ENCODE data around the gene ZCCHC24. TPM values are rescaled to one million over a fixed set of nuclear protein-coding genes. Genes with fewer than 3 reads are reported as not detected.

Gene ZCCHC24
- total and polyA plus RNA-seq, 2 donors (not counting 1 experiment from before 2014, with no cell fraction given): 33.2 to 44.4 TPM

GRCh38 chr10:79475119-79475653, 29.8 kb upstream of the ZCCHC24 start:
- H3K36me3 ChIP-seq (ENCODE audit: control insufficient read depth, insufficient read depth, low read length): no peaks in the 10 kb centered on the region
- H3K9ac ChIP-seq (ENCODE audit: insufficient read depth, low read length): no peak overlapping the region
- H3K4me3 ChIP-seq (replicated peaks in 1 of 4; ENCODE audit: control extremely low read depth in 1 of 4, insufficient read depth in 1 of 4, low read depth in 3 of 4, low read length in 4 of 4): no peak overlapping the region
- H3K79me2 ChIP-seq (ENCODE audit: control insufficient read depth, insufficient read depth, low read length): no peaks in the 10 kb centered on the region
- H2AFZ ChIP-seq (ENCODE audit: low read length): no peak overlapping the region
- no peaks in the 10 kb centered on the region for H4K20me1 ChIP-seq (ENCODE audit: control insufficient read depth, extremely low read depth, insufficient read depth, low read length)
- no peak for TF ChIP-seq CTCF (conservative IDR thresholded peaks at IDR 0.05 in 1 of 2, IDR thresholded peaks at IDR 0.05 in 1 of 2; ENCODE audit: low read depth in 1 of 2, low read length in 2 of 2)
- no peak for TF ChIP-seq EZH2 (IDR thresholded peaks at IDR 0.05; ENCODE audit: low read length, missing control alignments)
- H3K27ac ChIP-seq (ENCODE audit: insufficient read depth, low read length): no peak overlapping the region
- no peaks in the 10 kb centered on the region for H3K27me3 ChIP-seq (ENCODE audit: control insufficient read depth, insufficient read depth, low read length)
- H3K9me3 ChIP-seq (ENCODE audit: control insufficient read depth, insufficient read depth, low read depth, low read length): no peaks in the 10 kb centered on the region
- no peaks in the 10 kb centered on the region for H3K4me1 ChIP-seq (ENCODE audit: control insufficient read depth, extremely low read depth, insufficient read depth, low read length)
- no peak overlapping the region for H3K4me2 ChIP-seq (ENCODE audit: extremely low read depth, insufficient read depth, low read length)
- DNase-seq (ENCODE audit: low read depth in 2 of 2): no peak

GRCh38 chr10:79473496-79474095, 28.2 kb upstream of the ZCCHC24 start:
- H2AFZ ChIP-seq (ENCODE audit: low read length): no peak overlapping the region
- no peaks in the 10 kb centered on the region for H3K79me2 ChIP-seq (ENCODE audit: control insufficient read depth, insufficient read depth, low read length)
- H3K4me2 ChIP-seq (ENCODE audit: extremely low read depth, insufficient read depth, low read length): no peak overlapping the region
- H3K36me3 ChIP-seq (ENCODE audit: control insufficient read depth, insufficient read depth, low read length): no peaks in the 10 kb centered on the region
- no peak for TF ChIP-seq EZH2 (IDR thresholded peaks at IDR 0.05; ENCODE audit: low read length, missing control alignments)
- no peaks in the 10 kb centered on the region for H3K9me3 ChIP-seq (ENCODE audit: control insufficient read depth, insufficient read depth, low read depth, low read length)
- H3K27ac ChIP-seq (ENCODE audit: insufficient read depth, low read length): no peak overlapping the region
- H3K4me3 ChIP-seq (replicated peaks in 1 of 4; ENCODE audit: control extremely low read depth in 1 of 4, insufficient read depth in 1 of 4, low read depth in 3 of 4, low read length in 4 of 4): no peak overlapping the region
- H4K20me1 ChIP-seq (ENCODE audit: control insufficient read depth, extremely low read depth, insufficient read depth, low read length): no peaks in the 10 kb centered on the region
- H3K9ac ChIP-seq (ENCODE audit: insufficient read depth, low read length): no peak overlapping the region
- H3K4me1 ChIP-seq (ENCODE audit: control insufficient read depth, extremely low read depth, insufficient read depth, low read length): peaks cover 2% of the 10 kb centered on the region
- no peak for DNase-seq (ENCODE audit: low read depth in 2 of 2)
- H3K27me3 ChIP-seq (ENCODE audit: control insufficient read depth, insufficient read depth, low read length): no peaks in the 10 kb centered on the region

DNA sequence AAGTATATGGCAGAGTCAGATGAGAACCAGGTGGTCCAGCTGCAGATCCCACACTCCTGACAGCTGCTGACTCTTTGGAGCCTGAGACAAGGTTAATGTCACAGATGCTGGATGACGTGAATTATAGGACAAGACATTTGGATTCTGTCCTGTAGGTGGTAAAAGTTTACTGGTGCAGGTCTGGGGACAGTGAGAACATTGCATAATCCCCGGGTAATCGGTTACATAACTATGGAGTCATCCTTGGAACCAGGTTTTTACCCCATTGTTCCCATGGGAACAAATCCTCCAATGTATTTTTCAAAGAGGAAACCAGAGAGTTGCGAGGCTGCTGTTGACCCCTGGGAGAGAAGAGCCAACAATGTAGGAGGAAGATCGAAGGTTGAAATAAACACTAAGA, 27.5 kb upstream of the ZCCHC24 start:
- H2AFZ ChIP-seq (ENCODE audit: low read length): no peak overlapping the region
- H3K4me2 ChIP-seq (ENCODE audit: extremely low read depth, insufficient read depth, low read length): no peak overlapping the region
- no peaks in the 10 kb centered on the region for H3K27me3 ChIP-seq (ENCODE audit: control insufficient read depth, insufficient read depth, low read length)
- H3K4me3 ChIP-seq (replicated peaks in 1 of 4; ENCODE audit: control extremely low read depth in 1 of 4, insufficient read depth in 1 of 4, low read depth in 3 of 4, low read length in 4 of 4): no peak overlapping the region
- H3K36me3 ChIP-seq (ENCODE audit: control insufficient read depth, insufficient read depth, low read length): no peaks in the 10 kb centered on the region
- no peak overlapping the region for H3K9ac ChIP-seq (ENCODE audit: insufficient read depth, low read length)
- H3K4me1 ChIP-seq (ENCODE audit: control insufficient read depth, extremely low read depth, insufficient read depth, low read length): peaks cover 2% of the 10 kb centered on the region
- no peak overlapping the region for H3K27ac ChIP-seq (ENCODE audit: insufficient read depth, low read length)
- H3K9me3 ChIP-seq (ENCODE audit: control insufficient read depth, insufficient read depth, low read depth, low read length): no peaks in the 10 kb centered on the region
- no peaks in the 10 kb centered on the region for H3K79me2 ChIP-seq (ENCODE audit: control insufficient read depth, insufficient read depth, low read length)
- no peak for DNase-seq (ENCODE audit: low read depth in 2 of 2)
- H4K20me1 ChIP-seq (ENCODE audit: control insufficient read depth, extremely low read depth, insufficient read depth, low read length): no peaks in the 10 kb centered on the region
- TF ChIP-seq EZH2 (IDR thresholded peaks at IDR 0.05; ENCODE audit: low read length, missing control alignments) (no peak), CTCF (conservative IDR thresholded peaks at IDR 0.05 in 1 of 2, IDR thresholded peaks at IDR 0.05 in 1 of 2; ENCODE audit: low read depth in 1 of 2, low read length in 2 of 2) (no peak)

Data from fibroblast of lung (primary cell).